OCI-LY1 (cell line): ENCODE measurements around the gene KIF4A.

Experiments
- EZH2 ChIP-seq: fragments of 200-600 bp; sonication (generic), shearing (Covaris generic); IDR thresholded peaks from 2 replicates; pipeline ENCODE4 v1.8.0; 2017; ENCODE audit warnings: borderline replicate concordance, mixed run types, mild to moderate bottlenecking, antibody characterized with exemption, low read length, moderate library complexity, mixed read lengths
- TF ChIP-seq, protein P1 (sequence below): fragments of 200-600 bp; sonication (generic), shearing (Covaris generic); IDR thresholded peaks from 2 replicates; pipeline ENCODE4 v1.5.1; 2017; ENCODE audit warnings: mild to moderate bottlenecking, antibody characterized with exemption, low read length, moderate library complexity, mixed read lengths

DNA sequence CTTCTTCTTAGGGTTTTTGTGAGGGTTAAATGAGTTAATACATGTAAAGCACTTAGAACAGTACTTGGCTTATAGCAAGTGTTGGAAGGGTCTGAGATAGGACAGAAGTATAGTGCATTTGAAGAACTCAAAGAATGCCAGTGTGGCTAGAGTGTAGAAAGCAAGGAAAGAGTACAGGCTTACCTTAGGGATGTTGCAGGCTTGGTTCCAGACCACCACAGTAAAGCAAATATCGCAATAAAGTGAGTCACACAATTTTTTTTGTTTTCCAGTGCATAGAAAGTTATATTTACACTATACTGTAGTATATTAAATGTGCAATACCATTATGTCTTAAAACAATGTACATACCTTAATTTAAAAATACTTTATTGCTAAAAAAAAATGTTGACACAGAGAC lies 41.3 kb downstream of the KIF4A start:
- TF ChIP-seq, protein P1, sequence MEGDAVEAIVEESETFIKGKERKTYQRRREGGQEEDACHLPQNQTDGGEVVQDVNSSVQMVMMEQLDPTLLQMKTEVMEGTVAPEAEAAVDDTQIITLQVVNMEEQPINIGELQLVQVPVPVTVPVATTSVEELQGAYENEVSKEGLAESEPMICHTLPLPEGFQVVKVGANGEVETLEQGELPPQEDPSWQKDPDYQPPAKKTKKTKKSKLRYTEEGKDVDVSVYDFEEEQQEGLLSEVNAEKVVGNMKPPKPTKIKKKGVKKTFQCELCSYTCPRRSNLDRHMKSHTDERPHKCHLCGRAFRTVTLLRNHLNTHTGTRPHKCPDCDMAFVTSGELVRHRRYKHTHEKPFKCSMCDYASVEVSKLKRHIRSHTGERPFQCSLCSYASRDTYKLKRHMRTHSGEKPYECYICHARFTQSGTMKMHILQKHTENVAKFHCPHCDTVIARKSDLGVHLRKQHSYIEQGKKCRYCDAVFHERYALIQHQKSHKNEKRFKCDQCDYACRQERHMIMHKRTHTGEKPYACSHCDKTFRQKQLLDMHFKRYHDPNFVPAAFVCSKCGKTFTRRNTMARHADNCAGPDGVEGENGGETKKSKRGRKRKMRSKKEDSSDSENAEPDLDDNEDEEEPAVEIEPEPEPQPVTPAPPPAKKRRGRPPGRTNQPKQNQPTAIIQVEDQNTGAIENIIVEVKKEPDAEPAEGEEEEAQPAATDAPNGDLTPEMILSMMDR, result no peak
- TF ChIP-seq EZH2, result no peak
